ENCODE results near the gene C3orf20. TPM values are rescaled to one million over a fixed set of nuclear protein-coding genes. Genes with fewer than 3 reads are reported as not detected.

Gene C3orf20
- under 0.01 TPM in 1 of 2 replicates, not detected in the other for total RNA-seq

- no peak for DNase-seq (ENCODE audit: low read depth in 2 of 2)
Observed at GRCh38 chr3:14674841-14675240, at the start of gene C3orf20. TSS of gene C3orf20 (plus strand) at chr3:14675141. CDS start at chr3:14682714, 7,573 bp downstream.

DNA sequence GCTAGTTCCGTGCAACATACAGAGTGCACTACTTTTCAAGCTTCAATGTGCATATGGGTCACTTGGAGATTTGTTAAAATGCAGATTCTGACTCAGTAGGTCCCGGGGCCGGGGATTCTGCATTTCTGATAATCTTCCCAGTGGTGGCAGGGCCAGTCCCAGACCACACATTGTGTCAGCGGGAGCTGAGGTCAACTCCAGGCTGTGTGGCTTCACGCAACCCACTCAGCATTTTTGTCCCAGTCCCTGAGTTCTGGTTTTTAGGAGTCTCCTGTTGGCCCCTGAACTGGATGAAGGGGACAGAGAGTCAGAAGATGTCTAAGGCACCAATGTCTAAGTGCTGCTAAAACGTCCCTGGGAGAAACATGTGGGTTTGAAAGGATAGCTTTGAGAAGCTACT, 49.5 kb upstream of the C3orf20 start:
- no peak for DNase-seq (ENCODE audit: low read depth in 2 of 2)

DNA sequence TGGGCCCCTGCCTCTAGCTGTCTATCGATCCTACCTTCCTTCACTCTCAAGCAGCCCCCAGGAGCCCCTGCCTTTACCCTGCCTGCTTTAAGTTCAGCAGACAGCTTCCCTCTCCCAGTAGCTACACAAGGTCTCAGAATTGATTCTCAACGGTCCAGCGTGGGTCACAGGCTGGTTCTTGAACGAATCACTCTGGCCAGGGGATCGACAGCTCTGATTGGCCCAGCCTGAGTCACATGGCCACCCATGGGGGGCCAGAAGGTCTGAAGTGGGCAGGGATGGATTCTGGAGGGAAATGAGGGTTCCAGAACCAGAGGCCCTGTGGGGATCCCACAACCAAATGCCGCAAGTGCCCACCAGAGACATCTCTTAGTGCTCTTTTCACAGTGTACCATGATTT, 47.1 kb upstream of the C3orf20 start:
- no peak for DNase-seq (ENCODE audit: low read depth in 2 of 2)

DNA sequence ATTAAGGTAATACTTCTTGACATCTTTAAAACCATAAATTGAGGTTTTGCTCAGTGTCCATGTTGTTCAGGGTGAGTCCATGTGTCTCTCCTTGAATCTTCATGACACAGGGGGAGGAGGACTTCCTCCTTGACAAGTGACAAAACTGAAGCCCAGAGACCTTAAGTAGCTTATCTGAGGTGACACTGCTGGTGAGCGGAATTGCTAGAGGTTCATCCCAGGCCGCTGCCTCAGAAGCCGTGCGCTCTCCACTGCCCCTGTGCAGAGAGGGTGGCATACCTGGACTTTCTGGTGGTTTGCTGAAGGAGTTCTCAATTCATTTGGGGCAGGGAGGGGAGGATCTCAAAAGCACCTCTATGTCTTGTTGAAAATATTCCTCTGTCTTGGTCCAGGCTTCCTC, 46.5 kb upstream of the C3orf20 start:
- no peak for DNase-seq (ENCODE audit: low read depth in 2 of 2)

DNA sequence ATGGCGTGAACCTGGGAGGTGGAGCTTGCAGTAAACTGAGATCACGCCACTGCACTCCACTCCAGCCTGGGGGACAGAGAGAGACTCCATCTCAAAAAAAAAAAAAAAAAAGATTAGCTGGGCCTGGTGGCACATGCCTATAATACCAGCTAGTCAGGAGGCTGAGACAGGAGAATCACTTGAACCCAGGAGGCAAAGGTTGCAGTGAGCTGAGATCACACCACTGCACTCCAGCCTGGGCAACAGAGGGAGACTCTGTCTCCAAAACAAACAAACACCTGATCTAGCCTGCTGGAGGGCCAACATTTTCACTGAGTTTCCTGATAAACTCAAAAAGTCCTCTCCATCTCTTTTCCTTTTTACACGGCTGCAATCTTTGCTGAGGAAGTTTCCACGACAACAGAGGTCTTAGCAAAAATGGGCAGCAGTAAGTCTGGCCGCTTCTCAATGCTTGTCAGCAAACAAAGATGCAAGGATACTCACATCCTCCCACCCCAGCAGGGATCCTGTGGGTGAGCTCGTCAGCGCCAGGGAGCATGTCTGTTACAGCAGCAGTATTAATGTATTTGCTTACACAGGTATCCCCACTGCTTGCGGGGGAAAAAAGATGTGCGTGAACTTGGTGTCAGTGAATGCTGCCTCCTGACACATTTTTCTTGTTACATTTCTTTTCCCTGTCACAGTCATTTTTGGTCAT, 44.4 kb upstream of the C3orf20 start:
- DNase-seq (ENCODE audit: low read depth in 2 of 2), result no peak

DNA sequence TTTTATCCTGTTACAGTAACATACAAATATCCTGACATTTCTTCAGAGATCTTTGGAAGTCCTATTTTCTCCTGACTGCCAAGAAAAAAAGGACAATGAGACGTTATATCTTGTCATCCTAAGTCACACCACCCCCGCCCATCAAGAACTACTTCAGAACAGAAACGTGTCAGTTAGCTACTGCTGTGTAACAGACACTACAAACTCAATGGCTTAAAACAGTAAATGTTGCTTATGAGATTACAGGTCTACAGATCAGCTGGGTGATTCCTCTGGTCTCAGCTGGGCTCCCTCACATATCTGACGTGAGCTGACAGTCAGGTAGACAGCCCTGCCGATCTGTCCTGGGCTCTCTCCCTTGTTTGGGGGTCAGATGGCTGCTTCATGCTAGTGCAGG, 43.8 kb upstream of the C3orf20 start:
- no peak for DNase-seq (ENCODE audit: low read depth in 2 of 2)

GRCh38 chr3:14631687-14632441, 43.1 kb upstream of the C3orf20 start:
- no peak for DNase-seq (ENCODE audit: low read depth in 2 of 2)

DNA sequence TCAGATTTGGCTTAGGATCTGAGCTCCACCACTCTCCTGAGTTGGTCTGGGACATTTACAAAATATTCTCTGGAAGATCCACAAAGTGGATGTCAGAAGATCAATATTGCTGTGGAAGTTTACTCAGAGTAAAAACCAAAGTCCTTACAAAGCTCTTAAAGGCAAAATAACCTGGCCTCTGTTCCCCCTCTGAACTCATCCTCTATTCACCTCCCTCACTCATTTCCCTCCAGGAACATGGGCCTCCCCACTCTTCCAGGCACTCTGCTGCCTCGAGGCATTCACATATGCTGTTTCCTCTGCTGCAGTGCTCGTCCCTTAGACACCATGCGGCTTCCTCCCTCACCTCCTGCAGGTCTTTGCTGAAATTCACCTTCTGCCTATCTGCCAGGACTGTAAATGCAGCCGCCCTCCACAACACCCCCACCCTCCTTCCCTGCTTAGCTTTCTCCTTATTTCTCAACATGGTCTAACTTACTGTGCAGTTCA, 42.5 kb upstream of the C3orf20 start:
- no peak for DNase-seq (ENCODE audit: low read depth in 2 of 2)

GRCh38 chr3:14633417-14633816, 41.5 kb upstream of the C3orf20 start:
- DNase-seq (ENCODE audit: low read depth in 2 of 2), result no peak

DNA sequence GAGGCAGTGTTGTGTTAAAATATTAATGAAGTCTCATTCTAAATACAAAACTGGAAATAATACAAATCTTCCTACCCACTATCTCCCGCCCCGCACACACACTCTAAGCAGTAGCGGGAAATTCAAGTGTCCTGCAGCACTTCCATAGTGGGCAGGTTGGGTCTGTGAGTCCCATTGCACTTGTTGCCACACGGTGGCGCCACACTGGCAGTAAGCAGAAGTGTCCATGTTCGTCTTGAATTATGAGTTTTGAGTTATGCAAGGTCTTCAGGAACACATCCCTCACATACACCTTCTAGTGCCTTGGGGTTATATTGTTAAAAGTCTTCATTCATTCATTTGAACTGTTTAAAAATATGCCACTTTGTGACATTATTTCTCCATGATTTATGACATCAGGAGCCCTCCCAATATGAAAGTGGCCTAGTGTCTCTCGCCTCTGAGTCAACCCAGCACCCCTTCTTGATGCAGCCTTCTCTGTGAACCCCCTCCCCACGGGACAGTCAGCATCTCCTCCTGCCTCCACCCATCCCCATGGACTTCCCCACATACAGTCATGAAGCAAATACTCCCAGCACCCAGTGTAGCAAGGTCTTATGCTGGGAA, 41.0 kb upstream of the C3orf20 start:
- peak; percentile 74 to 80 for DNase-seq (ENCODE audit: low read depth in 2 of 2)

DNA sequence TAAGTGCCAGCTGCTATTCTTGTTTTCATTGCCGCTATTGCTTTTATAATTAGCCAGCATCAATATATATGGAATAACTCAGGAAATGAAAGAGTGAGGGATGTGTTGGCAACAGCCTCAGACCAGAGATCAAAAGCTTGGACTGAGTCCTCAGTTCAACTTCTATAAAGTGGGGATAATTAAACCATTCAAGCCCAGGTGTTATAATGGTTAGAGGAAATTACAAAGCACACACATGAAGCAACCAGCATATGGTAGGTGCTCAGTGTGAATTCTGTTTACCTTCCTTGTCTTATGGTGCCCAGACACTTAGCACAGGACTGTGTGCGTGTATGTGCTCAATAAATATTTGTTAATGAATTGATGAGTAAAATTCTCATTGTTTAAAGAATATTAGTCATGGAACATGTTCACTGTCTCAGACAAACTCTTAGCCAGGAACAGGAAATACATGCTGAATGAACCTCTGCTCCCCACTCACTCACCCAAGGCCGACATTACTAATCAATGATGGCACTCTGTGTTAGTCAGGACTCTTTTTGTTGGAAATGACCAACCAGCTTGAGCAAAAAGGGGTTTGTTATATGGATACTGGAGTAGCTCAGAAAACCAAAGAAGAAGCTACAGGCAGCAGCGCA, 40.1 kb upstream of the C3orf20 start:
- peak in 1 of 2 donors; percentile 80 for DNase-seq (ENCODE audit: low read depth in 2 of 2)

GRCh38 chr3:14636496-14637087, 38.3 kb upstream of the C3orf20 start:
- DNase-seq (ENCODE audit: low read depth in 2 of 2), result no peak

DNA sequence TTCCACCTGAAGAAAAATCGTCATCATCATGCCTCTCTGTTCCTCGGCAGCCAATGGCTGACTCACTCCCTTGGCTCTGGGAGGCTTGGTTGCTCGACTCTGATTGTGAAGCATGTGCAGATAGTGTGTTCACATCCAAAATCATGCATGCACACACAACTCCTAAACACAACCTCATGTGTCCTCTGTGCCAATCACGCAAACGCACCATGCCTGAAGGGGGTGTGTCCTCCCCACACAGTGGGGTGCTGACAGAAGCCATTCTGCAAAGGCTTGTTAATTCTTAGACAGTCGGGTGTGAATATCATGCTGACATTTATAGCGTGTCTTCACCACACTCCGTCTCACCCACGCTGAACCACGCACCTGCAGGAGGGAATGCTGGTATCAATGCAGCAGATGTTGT, 34.8 kb upstream of the C3orf20 start:
- DNase-seq (ENCODE audit: low read depth in 2 of 2), result no peak

DNA sequence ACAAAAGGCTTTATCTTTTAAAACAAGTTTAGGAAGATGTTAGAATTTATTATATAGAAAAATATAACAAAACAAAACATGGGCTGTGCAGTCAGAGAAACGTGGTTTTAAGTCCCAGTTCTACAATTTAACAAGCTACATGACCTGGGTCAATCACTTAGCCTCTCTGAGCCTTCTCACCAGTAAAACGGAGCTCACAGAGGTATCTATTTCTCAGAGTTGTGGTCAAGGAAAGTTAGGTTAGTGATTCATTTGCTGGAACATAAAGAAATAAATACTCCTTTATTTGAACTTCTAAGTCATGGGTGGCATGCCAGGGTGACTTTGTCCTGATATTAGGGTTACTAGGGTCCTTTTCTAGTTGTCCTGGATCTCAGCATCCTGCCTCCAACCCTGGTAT, 34.2 kb upstream of the C3orf20 start:
- DNase-seq (ENCODE audit: low read depth in 2 of 2), result no peak

DNA sequence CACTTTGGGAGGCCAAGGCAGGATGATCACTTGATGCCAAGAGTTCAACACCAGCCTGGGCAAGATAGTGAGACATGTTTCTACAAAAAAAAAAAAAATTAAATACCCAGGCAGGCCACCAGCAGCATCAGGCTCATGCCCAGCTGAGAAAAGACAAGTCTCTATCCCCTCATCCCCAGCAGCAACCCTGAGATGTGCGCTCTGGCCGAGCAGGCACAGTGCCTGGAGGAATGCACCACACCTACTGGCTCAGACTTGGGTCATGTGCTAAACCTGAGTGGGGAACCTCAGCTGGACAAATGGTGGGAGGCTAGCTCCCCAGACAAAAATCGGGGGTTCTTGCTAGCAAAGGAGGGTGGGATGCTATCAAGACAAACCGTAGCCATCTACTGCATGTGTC, 33.6 kb upstream of the C3orf20 start:
- DNase-seq (ENCODE audit: low read depth in 2 of 2), result no peak

DNA sequence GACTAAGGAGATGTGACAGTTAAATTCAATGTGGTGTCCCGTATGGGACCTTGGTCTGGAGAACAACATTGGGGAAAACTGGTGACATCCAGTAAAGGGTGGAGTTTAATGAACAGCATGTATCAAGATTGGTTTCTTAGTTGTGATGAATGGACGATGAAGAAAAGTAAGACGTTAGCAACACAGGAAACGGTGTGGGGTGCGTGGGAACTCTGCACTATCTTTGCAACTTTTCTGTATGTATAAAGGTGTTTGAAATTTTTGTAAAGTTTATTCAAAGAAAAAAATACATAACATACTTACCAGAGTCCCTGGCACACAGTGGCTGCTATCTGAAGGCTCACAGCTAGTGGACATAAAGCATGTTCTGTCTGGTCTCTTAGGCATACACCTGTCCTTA, 29.5 kb upstream of the C3orf20 start:
- DNase-seq (ENCODE audit: low read depth in 2 of 2), result no peak

GRCh38 chr3:14646131-14646573, 28.8 kb upstream of the C3orf20 start:
- DNase-seq (ENCODE audit: low read depth in 2 of 2), result no peak

- no peak for DNase-seq (ENCODE audit: low read depth in 2 of 2)
Observed at GRCh38 chr3:14646589-14647413, 28.1 kb upstream of the C3orf20 start.

GRCh38 chr3:14647976-14648955, 26.7 kb upstream of the C3orf20 start:
- peak; percentile 34 to 37 for DNase-seq (ENCODE audit: low read depth in 2 of 2)

All from lung microvascular endothelial cell (primary cell).